PC-3 (cell line): Measurements from ENCODE around the gene TEX14. TPM values are rescaled to one million over a fixed set of nuclear protein-coding genes. Genes with fewer than 3 reads are reported as not detected.

Experiments used
- ATAC-seq: fragments of 200-7000 bp; cut with Tn5 transposase; 2 replicates; pipeline ENCODE4 v1.9.1; 2020; ENCODE audit warnings: mild to moderate bottlenecking, moderate library complexity
- BruUV-seq: library from RNA; stranded (reverse); fragments of 400-500 nt; replicated peaks from 2 replicates; lab custom pipeline; 2021; lab: Mats Ljungman, UMichigan
- CTCF ChIA-PET: fragments of 300-600 bp; sonication (Branson Sonifier 250); formaldehyde crosslinking; loops from one replicate; lab custom pipeline; 2022; ENCODE audit warnings: antibody characterized with exemption; lab: Charles Lee
- POLR2A ChIA-PET: fragments of 300-600 bp; sonication (Branson Sonifier 250); formaldehyde crosslinking; loops from one replicate; lab custom pipeline; 2022; ENCODE audit warnings: antibody characterized with exemption; ENCODE audit not compliant: unreplicated experiment; lab: Charles Lee
- DNase-seq: peaks from one replicate; pipeline ENCODE4 v3.0.0-alpha.2; 2015
- H2AFZ ChIP-seq: fragments of 300-600 bp; sonication (generic); 2 replicates; pipeline ENCODE4 v1.6.0; 2016; ENCODE audit warnings: antibody characterized with exemption, low read length
- H3F3A ChIP-seq: fragments of 300-600 bp; sonication (generic); one replicate; pipeline ENCODE4 v1.6.0; 2017; ENCODE audit warnings: antibody characterized with exemption, low read length, control low read depth, mild to moderate bottlenecking; ENCODE audit not compliant: unreplicated experiment
- H3K27ac ChIP-seq: fragments of 300-600 bp; sonication (generic); 2 replicates; pipeline ENCODE4 v1.5.1; 2016; ENCODE audit warnings: mild to moderate bottlenecking, low read length
- H3K27me3 ChIP-seq: fragments of 300-600 bp; sonication (generic); 2 replicates; pipeline ENCODE4 v1.6.1; 2016; ENCODE audit warnings: low read length, mixed read lengths
- H3K36me3 ChIP-seq: fragments of 300-600 bp; sonication (generic); 2 replicates; pipeline ENCODE4 v1.6.1; 2016; ENCODE audit warnings: low read depth, mixed run types, low read length, mixed read lengths
- H3K4me1 ChIP-seq: fragments of 300-600 bp; sonication (generic); 2 replicates; pipeline ENCODE4 v1.5.1; 2016; ENCODE audit warnings: low read length; ENCODE audit not compliant: insufficient read depth
- H3K4me2 ChIP-seq: fragments of 300-600 bp; sonication (generic); 2 replicates; pipeline ENCODE4 v1.6.0; 2016; ENCODE audit warnings: low read length
- H3K4me3 ChIP-seq: fragments of 300-600 bp; sonication (generic); 2 replicates; pipeline ENCODE4 v1.5.1; 2016; ENCODE audit warnings: mild to moderate bottlenecking, low read length, mixed read lengths
- H3K79me2 ChIP-seq: fragments of 300-600 bp; sonication (generic); 2 replicates; pipeline ENCODE4 v1.6.1; 2017; ENCODE audit warnings: low read length, mixed read lengths
- H3K9ac ChIP-seq: fragments of 300-600 bp; sonication (generic); 2 replicates; pipeline ENCODE4 v1.6.0; 2016; ENCODE audit warnings: mild to moderate bottlenecking, low read length
- H3K9me2 ChIP-seq: fragments of 300-600 bp; sonication (generic); replicated peaks from 2 replicates; pipeline ENCODE4 v1.6.1; 2016; ENCODE audit warnings: mixed run types, low read length, mixed read lengths
- H3K9me3 ChIP-seq: fragments of 300-600 bp; sonication (generic); 2 replicates; pipeline ENCODE4 v1.6.1; 2016; ENCODE audit warnings: low read length, mixed read lengths
- H4K20me1 ChIP-seq: fragments of 300-600 bp; sonication (generic); 2 replicates; pipeline ENCODE4 v1.6.1; 2016; ENCODE audit warnings: low read length, mixed read lengths
- EZH2 ChIP-seq: fragments of 300-600 bp; sonication (generic); IDR thresholded peaks from one replicate; pipeline ENCODE4 v1.6.1; 2017; ENCODE audit warnings: antibody characterized with exemption, mild to moderate bottlenecking, low read length; ENCODE audit not compliant: unreplicated experiment
- EZH2phosphoT487 ChIP-seq: fragments of 300-600 bp; sonication (generic); IDR thresholded peaks from 2 replicates; pipeline ENCODE4 v1.6.1; 2018; ENCODE audit warnings: mild to moderate bottlenecking, antibody characterized with exemption, low read length, borderline replicate concordance
- intact Hi-C: fragments of 100-400 bp; cut with micrococcal nuclease; formaldehyde crosslinking; loops from 2 replicates; pipeline ENCODE4 v1.9.0; 2023
- total RNA-seq: library from RNA; depleted of rRNA; stranded (reverse); fragments of >200 nt; gene quantifications from 2 replicates; pipeline ENCODE4 v1.2.3, GENCODE V29; 2014
- TF ChIP-seq, protein P1 (sequence below): fragments of 300-600 bp; sonication (generic); conservative IDR thresholded peaks from 2 replicates; pipeline ENCODE4 v1.5.1; 2017; ENCODE audit warnings: antibody characterized with exemption, low read depth, mild to moderate bottlenecking, low read length

TEX14 gene
- total RNA-seq, 1 experiment from 2014 or later: 0.29 TPM

GRCh38 chr17:58597371-58597770 is 94.5 kb downstream of the TEX14 start:
- TF ChIP-seq EZH2: no peak
- TF ChIP-seq, protein P1, sequence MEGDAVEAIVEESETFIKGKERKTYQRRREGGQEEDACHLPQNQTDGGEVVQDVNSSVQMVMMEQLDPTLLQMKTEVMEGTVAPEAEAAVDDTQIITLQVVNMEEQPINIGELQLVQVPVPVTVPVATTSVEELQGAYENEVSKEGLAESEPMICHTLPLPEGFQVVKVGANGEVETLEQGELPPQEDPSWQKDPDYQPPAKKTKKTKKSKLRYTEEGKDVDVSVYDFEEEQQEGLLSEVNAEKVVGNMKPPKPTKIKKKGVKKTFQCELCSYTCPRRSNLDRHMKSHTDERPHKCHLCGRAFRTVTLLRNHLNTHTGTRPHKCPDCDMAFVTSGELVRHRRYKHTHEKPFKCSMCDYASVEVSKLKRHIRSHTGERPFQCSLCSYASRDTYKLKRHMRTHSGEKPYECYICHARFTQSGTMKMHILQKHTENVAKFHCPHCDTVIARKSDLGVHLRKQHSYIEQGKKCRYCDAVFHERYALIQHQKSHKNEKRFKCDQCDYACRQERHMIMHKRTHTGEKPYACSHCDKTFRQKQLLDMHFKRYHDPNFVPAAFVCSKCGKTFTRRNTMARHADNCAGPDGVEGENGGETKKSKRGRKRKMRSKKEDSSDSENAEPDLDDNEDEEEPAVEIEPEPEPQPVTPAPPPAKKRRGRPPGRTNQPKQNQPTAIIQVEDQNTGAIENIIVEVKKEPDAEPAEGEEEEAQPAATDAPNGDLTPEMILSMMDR: no peak
- TF ChIP-seq EZH2phosphoT487: no peak
- Histone ChIP-seq H2AFZ (no peak overlapping the region), H3K27ac (no peak overlapping the region), H3K9ac (no peak overlapping the region), H3K4me2 (no peak overlapping the region), H3K27me3 (no peaks in the 10 kb centered on the region), H3K9me2 (no peaks in the 10 kb centered on the region), H3K36me3 (no peaks in the 10 kb centered on the region), H3K79me2 (no peaks in the 10 kb centered on the region), H3F3A (no peaks in the 10 kb centered on the region), H3K4me1 (no peaks in the 10 kb centered on the region), H4K20me1 (no peaks in the 10 kb centered on the region), H3K4me3 (no peak overlapping the region), H3K9me3 (no peaks in the 10 kb centered on the region)
- CTCF ChIA-PET: interaction anchor here (0.6 kb wide), 1 partner anchor 90 kb away, joined by 9 read pairs; no protein-coding TSS in a partner anchor
- intact Hi-C loops: no loop called here
- POLR2A ChIA-PET: no interaction called here
- ATAC-seq: no peak
- BruUV-seq: no TSS peak
- no peak for DNase-seq

DNA sequence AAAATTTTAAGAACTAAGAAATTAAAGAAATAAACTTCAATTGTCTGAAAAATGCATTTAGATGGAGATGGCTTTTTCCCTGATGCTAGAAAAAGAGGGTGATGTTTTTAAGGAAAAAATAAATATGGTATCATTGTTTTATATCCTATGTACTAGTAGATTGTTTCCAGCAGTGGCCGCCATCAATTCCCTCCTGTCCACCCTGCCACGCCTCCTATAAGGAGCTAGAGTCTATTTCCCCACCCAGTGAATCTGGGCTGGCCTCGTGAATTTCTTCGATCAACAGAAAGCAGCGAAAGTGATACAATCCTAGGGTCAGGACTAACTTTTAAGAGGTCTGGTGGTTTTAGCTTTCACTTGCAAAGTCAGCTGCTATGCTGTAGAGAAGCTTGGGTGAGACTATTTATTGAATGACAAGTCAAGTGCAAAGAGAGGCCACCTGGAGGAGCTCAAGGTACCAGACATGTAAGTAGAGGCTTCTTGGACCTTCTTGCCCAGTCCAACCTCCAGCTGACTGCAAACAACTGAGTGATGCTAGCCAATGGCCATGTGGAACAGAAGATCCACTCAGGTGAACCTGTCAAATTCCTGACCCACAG is 96.6 kb downstream of the TEX14 start:
- Histone ChIP-seq H3K79me2 (no peaks in the 10 kb centered on the region), H3K9me3 (no peaks in the 10 kb centered on the region), H3F3A (no peaks in the 10 kb centered on the region), H3K27me3 (no peaks in the 10 kb centered on the region), H3K4me3 (no peak overlapping the region), H2AFZ (no peak overlapping the region), H3K4me2 (no peak overlapping the region), H3K36me3 (no peaks in the 10 kb centered on the region), H3K9me2 (no peaks in the 10 kb centered on the region), H4K20me1 (no peaks in the 10 kb centered on the region), H3K9ac (no peak overlapping the region), H3K4me1 (no peaks in the 10 kb centered on the region), H3K27ac (no peak overlapping the region)
- no peak for DNase-seq
- no TSS peak for BruUV-seq
- ChIA-PET CTCF (no interaction called here), POLR2A (interaction anchor here (0.6 to 0.9 kb wide), 2 partner anchors 36 to 97 kb away, joined by 3 to 4 read pairs; partner anchors contain the start of gene RAD51C)
- intact Hi-C loops: no loop called here
- peak; percentile 59 for ATAC-seq
- TF ChIP-seq, protein P1: peak; percentile 41; the same call in 1 of the 2 replicates
- no peak for TF ChIP-seq EZH2

DNA sequence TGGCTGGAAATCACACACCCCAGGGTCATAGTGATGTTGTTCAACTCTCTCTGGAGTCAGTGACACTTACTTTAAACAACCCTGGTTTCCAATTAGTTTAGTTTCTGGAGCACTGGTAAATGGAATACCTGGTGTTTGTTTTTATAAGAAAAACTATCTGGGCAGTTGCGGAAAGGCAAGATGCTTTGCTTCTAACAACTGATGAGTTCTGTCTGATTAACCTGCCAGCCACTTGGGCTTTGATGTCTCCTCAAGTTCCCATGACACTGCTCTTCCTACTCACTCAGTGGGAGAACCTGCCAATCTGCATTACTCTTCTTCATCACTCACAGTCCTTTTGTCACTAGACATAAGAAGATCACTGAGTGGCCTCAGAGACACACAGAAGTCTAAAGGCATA is 98.7 kb downstream of the TEX14 start:
- no peak overlapping the region for H3K9ac ChIP-seq
- intact Hi-C loops: no loop called here
- TF ChIP-seq, protein P1: no peak
- no peak for TF ChIP-seq EZH2
- TF ChIP-seq EZH2phosphoT487: no peak
- no peaks in the 10 kb centered on the region for H3K4me1 ChIP-seq
- ATAC-seq: no peak
- H3K36me3 ChIP-seq: no peaks in the 10 kb centered on the region
- POLR2A ChIA-PET: no interaction called here
- CTCF ChIA-PET: no interaction called here
- H3K27me3 ChIP-seq: no peaks in the 10 kb centered on the region
- H3K27ac ChIP-seq: no peak overlapping the region
- no peaks in the 10 kb centered on the region for H3K79me2 ChIP-seq
- H3K4me2 ChIP-seq: no peak overlapping the region
- H3K9me3 ChIP-seq: no peaks in the 10 kb centered on the region
- no peaks in the 10 kb centered on the region for H4K20me1 ChIP-seq
- no TSS peak for BruUV-seq
- no peaks in the 10 kb centered on the region for H3K9me2 ChIP-seq
- H3F3A ChIP-seq: no peaks in the 10 kb centered on the region
- DNase-seq: no peak
- H3K4me3 ChIP-seq: no peak overlapping the region
- H2AFZ ChIP-seq: no peak overlapping the region
